ENCODE measurements around the gene DOCK10. TPM values are rescaled to one million over a fixed set of nuclear protein-coding genes. Genes with fewer than 3 reads are reported as not detected.

Gene DOCK10
- total RNA-seq, 1 experiment from 2014 or later: 2.9 TPM

DNA sequence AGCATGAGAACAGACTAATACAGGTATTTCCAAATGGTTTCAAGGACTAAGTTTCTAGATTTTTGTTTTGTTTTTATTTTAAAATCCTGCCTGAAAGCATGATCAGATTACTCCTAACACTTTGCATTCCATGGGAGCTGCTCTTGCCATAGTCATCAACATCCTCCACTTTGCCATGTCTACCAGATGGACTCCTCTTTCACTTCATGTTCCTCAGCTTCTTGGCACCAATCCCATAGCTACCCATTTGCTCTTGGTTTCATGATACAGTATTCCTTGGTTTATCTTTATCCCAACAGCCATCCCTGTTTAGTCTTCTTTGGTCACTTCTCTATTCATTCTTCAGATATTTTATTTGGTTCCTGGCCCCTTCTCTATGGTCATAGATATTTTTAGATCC, 171.9 kb downstream of the DOCK10 start:
- Mint-ChIP-seq H3K36me3 (no peaks in the 10 kb centered on the region), H3K27me3 (ENCODE audit: low read depth) (no peaks in the 10 kb centered on the region), H3K27ac (no peak overlapping the region), H3K4me3 (no peak overlapping the region), H3K9me3 (peaks cover 4% of the 10 kb centered on the region; the same call in 1 of the 2 replicates), H3K4me1 (no peaks in the 10 kb centered on the region)
- TF ChIP-seq, protein P1, sequence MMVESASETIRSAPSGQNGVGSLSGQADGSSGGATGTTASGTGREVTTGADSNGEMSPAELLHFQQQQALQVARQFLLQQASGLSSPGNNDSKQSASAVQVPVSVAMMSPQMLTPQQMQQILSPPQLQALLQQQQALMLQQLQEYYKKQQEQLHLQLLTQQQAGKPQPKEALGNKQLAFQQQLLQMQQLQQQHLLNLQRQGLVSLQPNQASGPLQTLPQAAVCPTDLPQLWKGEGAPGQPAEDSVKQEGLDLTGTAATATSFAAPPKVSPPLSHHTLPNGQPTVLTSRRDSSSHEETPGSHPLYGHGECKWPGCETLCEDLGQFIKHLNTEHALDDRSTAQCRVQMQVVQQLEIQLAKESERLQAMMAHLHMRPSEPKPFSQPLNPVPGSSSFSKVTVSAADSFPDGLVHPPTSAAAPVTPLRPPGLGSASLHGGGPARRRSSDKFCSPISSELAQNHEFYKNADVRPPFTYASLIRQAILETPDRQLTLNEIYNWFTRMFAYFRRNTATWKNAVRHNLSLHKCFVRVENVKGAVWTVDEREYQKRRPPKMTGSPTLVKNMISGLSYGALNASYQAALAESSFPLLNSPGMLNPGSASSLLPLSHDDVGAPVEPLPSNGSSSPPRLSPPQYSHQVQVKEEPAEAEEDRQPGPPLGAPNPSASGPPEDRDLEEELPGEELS (CRISPR knock-in tag; IDR thresholded peaks at IDR 0.05): no peak
- TF ChIP-seq E2F1 (CRISPR knock-in tag; IDR thresholded peaks at IDR 0.05): no peak
- TF ChIP-seq CREM (CRISPR knock-in tag; IDR thresholded peaks at IDR 0.05): no peak
- TF ChIP-seq SOX15 (CRISPR knock-in tag; IDR thresholded peaks at IDR 0.05): no peak
- TF ChIP-seq, protein P2, sequence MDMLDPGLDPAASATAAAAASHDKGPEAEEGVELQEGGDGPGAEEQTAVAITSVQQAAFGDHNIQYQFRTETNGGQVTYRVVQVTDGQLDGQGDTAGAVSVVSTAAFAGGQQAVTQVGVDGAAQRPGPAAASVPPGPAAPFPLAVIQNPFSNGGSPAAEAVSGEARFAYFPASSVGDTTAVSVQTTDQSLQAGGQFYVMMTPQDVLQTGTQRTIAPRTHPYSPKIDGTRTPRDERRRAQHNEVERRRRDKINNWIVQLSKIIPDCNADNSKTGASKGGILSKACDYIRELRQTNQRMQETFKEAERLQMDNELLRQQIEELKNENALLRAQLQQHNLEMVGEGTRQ (CRISPR knock-in tag; IDR thresholded peaks at IDR 0.05): no peak
- TF ChIP-seq CDX4 (CRISPR knock-in tag; IDR thresholded peaks at IDR 0.05; ENCODE audit: borderline replicate concordance): no peak
- TF ChIP-seq FOXP1 (CRISPR knock-in tag; IDR thresholded peaks at IDR 0.05; ENCODE audit: borderline replicate concordance): no peak
- TF ChIP-seq, protein P3, sequence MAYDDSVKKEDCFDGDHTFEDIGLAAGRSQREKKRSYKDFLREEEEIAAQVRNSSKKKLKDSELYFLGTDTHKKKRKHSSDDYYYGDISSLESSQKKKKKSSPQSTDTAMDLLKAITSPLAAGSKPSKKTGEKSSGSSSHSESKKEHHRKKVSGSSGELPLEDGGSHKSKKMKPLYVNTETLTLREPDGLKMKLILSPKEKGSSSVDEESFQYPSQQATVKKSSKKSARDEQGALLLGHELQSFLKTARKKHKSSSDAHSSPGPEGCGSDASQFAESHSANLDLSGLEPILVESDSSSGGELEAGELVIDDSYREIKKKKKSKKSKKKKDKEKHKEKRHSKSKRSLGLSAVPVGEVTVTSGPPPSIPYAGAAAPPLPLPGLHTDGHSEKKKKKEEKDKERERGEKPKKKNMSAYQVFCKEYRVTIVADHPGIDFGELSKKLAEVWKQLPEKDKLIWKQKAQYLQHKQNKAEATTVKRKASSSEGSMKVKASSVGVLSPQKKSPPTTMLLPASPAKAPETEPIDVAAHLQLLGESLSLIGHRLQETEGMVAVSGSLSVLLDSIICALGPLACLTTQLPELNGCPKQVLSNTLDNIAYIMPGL (CRISPR knock-in tag; IDR thresholded peaks at IDR 0.05): no peak
- TF ChIP-seq NR1H2 (CRISPR knock-in tag; IDR thresholded peaks at IDR 0.05): no peak
- no peak for TF ChIP-seq HMGA2 (CRISPR knock-in tag; IDR thresholded peaks at IDR 0.05)
- TF ChIP-seq, protein P4, sequence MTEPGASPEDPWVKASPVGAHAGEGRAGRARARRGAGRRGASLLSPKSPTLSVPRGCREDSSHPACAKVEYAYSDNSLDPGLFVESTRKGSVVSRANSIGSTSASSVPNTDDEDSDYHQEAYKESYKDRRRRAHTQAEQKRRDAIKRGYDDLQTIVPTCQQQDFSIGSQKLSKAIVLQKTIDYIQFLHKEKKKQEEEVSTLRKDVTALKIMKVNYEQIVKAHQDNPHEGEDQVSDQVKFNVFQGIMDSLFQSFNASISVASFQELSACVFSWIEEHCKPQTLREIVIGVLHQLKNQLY (CRISPR knock-in tag; IDR thresholded peaks at IDR 0.05): no peak
- TF ChIP-seq TP53 (CRISPR knock-in tag; IDR thresholded peaks at IDR 0.05): no peak
- TF ChIP-seq SP1 (CRISPR knock-in tag; conservative IDR thresholded peaks at IDR 0.05): no peak
- no peak for TF ChIP-seq ATF1 (CRISPR knock-in tag; IDR thresholded peaks at IDR 0.05)
- TF ChIP-seq, protein P5, sequence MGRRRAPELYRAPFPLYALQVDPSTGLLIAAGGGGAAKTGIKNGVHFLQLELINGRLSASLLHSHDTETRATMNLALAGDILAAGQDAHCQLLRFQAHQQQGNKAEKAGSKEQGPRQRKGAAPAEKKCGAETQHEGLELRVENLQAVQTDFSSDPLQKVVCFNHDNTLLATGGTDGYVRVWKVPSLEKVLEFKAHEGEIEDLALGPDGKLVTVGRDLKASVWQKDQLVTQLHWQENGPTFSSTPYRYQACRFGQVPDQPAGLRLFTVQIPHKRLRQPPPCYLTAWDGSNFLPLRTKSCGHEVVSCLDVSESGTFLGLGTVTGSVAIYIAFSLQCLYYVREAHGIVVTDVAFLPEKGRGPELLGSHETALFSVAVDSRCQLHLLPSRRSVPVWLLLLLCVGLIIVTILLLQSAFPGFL (CRISPR knock-in tag; IDR thresholded peaks at IDR 0.05; ENCODE audit: borderline replicate concordance): no peak
- TF ChIP-seq ZBTB43 (CRISPR knock-in tag; IDR thresholded peaks at IDR 0.05): no peak
- POLR2A ChIA-PET: no interaction called here
- DNase-seq (ENCODE audit: low spot score): no peak
- no peak for ATAC-seq
- CTCF ChIA-PET: no interaction called here
